ENCODE measurements around the gene POU2AF1.
"Not testable (repeated sequence)": the region's sequence is repeated elsewhere in the genome, so short reads cannot be mapped to it uniquely, and the experiment has no call there.

Gene POU2AF1

DNA sequence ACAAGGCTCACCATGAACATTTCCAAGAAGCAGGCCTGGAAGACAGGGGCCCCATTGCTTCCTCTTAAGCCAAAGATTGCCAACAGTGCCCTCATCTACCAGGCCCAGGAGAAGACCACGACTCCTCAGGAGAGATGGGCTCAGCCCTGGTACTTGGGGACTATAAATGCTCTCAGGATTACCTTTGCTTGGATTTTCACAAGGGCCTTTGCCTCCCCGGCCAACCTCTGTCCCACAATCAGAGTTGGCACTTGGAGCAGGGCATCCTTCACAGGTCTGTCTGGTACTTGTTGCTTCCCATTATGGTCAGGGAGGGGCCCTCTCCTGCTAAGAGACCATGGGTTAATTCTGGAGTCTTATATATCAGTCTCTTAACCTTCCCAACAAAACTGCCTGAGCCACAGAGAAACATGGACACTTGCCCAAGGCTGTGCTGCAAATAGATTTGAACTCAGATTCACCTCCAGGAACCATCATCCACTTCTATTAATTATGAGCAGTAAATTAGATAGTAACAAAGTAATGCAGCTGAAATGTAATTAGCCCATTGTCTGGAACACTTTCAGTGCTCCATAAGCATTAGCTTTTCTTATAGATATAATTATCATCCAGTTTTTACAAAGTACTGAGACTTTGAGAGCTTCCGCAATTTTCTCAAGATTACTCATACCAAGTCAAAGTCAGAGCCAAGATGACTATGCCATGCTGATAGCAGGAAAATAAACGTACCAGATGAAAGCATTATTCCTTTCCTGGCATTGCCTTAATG, 47.2 kb downstream of the POU2AF1 start:
- in situ Hi-C loops (cut with MboI; ENCODE audit: low sequenced_read_pairs), result no loop called here
- no peak for DNase-seq (ENCODE audit: low spot score in 2 of 2)
- Histone ChIP-seq H3K4me3 (no peak overlapping the region), H3K9me3 (no peaks in the 10 kb centered on the region), H3K4me1 (no peaks in the 10 kb centered on the region), H3K27me3 (ENCODE audit: low read depth) (no peaks in the 10 kb centered on the region; the same call in 1 of the 2 replicates), H3K36me3 (replicated peaks) (no peaks in the 10 kb centered on the region)

GRCh38 chr11:111330234-111330893, 48.7 kb downstream of the POU2AF1 start:
- in situ Hi-C loops (cut with MboI; ENCODE audit: low sequenced_read_pairs), result no loop called here
- H3K4me1 ChIP-seq, result no peaks in the 10 kb centered on the region
- no peaks in the 10 kb centered on the region; the same call in 1 of the 2 replicates for H3K27me3 ChIP-seq (ENCODE audit: low read depth)
- H3K9me3 ChIP-seq, result no peaks in the 10 kb centered on the region
- no peaks in the 10 kb centered on the region for H3K36me3 ChIP-seq (replicated peaks)
- DNase-seq (ENCODE audit: low spot score in 2 of 2), result no peak
- H3K4me3 ChIP-seq, result no peak overlapping the region

DNA sequence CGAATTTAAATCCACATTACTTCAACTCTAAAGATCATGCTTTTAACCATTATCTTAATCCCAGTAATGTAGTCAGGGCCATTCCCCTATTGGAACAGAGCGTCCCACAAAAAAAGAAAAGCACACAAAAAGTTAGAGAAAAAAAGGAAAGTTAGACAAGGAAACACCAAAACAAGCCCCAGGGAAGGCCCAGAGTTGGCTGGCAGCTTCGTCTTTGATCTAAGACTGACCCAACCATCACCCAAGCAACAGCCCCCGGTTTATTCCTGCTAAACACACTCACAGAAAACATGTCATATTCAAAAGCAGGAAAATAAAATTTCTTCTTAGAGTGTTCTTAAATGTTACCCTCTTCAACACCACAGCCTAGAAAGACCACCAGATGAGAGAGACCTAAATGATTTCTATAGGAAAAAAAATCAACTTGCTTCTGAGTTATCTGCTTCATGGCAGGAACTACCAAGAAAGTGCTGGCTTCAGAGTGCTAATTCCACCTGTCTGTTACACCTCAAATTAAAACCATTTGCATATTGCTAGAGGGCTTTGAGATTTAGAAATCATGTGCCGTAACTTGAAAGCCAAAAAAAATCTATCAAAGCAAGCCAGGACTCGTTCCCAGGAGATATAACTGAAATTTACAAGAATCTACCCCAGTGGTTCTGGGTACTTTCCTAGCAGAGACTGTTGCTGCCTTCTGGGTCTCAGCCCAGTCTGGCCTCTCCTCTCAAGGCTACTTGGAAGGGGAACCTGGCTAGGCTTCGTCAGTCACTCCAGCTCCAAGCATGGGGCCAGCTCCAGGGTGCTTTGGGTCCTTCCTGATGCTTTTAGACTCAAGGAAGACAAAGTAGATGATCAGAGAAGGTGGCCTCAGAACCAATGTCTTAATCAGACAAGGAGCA, 49.5 kb downstream of the POU2AF1 start:
- H3K27me3 ChIP-seq (ENCODE audit: low read depth), result no peaks in the 10 kb centered on the region; the same call in 1 of the 2 replicates
- H3K9me3 ChIP-seq, result no peaks in the 10 kb centered on the region
- in situ Hi-C loops (cut with MboI; ENCODE audit: low sequenced_read_pairs), result no loop called here
- no peaks in the 10 kb centered on the region for H3K4me1 ChIP-seq
- no peaks in the 10 kb centered on the region for H3K36me3 ChIP-seq (replicated peaks)
- DNase-seq (ENCODE audit: low spot score in 2 of 2), result no peak
- H3K4me3 ChIP-seq, result no peak overlapping the region

DNA sequence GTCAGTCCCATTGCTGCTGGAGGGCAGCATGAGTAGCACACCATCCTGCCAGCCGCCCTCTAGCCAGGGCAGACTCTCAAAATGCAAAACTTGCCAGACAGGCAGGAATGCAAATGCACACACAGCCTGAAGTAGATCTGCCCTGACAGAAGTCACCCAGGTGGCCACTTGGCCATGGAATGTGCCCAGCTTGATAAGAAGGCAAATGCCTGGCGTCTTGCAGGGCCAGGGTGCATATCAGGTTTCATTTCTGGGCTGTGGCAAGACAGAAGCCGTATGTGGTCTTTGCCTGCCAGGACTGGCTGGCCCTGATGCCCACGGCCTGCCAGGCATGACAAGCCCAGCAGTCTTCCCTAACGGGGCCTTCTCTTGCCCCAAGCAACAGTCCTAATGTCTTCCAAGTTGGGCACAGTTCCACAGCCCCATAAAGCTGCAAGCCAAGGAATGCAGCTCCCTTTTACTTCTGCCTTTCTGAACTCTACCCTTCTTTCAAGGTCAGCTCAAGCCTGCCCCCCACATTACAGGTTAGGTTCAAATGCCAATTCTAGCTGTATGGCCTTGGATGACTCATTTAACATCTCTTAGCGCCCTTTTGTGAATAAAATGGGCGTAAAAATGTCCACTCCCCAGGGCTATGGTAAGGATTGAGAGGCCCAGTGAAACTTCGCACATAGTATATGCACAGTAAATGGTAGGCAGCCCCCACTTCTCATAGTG, 51.0 kb downstream of the POU2AF1 start:
- DNase-seq (ENCODE audit: low spot score in 2 of 2), result no peak
- in situ Hi-C loops (cut with MboI; ENCODE audit: low sequenced_read_pairs), result no loop called here
- no peaks in the 10 kb centered on the region for H3K27me3 ChIP-seq (ENCODE audit: low read depth)
- no peaks in the 10 kb centered on the region for H3K4me1 ChIP-seq
- no peaks in the 10 kb centered on the region for H3K36me3 ChIP-seq (replicated peaks)
- no peaks in the 10 kb centered on the region for H3K9me3 ChIP-seq
- no peak overlapping the region for H3K4me3 ChIP-seq

- in situ Hi-C loops (cut with MboI; ENCODE audit: low sequenced_read_pairs), result no loop called here
- H3K36me3 ChIP-seq (replicated peaks), result no peaks in the 10 kb centered on the region
- no peaks in the 10 kb centered on the region for H3K9me3 ChIP-seq
- H3K4me1 ChIP-seq, result no peaks in the 10 kb centered on the region
- no peak overlapping the region for H3K4me3 ChIP-seq
- no peaks in the 10 kb centered on the region for H3K27me3 ChIP-seq (ENCODE audit: low read depth)
- no peak for DNase-seq (ENCODE audit: low spot score in 2 of 2)
These were observed 52.3 kb downstream of the POU2AF1 start for GRCh38 chr11:111326824-111327223.

DNA sequence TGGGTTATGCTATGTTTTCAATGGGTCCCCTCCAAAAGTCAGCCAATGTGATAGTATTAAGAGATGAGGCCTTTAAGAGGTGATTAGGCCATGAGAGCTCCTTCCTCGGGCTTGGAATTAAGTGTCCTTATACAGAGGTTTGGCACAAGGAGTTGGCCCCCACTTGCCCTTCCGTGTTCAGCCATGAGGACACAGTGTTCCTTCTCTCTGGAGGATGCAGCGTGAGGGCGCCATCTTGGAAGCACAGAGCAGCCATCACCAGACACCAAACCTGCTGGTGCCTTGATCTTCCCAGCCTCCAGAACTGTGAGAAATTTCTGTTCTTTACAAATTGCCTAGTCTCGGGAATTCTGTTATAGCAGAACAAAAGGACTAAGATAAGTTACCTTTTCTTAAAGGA, 53.8 kb downstream of the POU2AF1 start:
- Histone ChIP-seq H3K27me3 (ENCODE audit: low read depth) (no peaks in the 10 kb centered on the region), H3K9me3 (no peaks in the 10 kb centered on the region), H3K4me3 (no peak overlapping the region), H3K4me1 (no peaks in the 10 kb centered on the region), H3K36me3 (replicated peaks) (no peaks in the 10 kb centered on the region)
- in situ Hi-C loops (cut with MboI; ENCODE audit: low sequenced_read_pairs), result no loop called here
- no peak for DNase-seq (ENCODE audit: low spot score in 2 of 2)

DNA sequence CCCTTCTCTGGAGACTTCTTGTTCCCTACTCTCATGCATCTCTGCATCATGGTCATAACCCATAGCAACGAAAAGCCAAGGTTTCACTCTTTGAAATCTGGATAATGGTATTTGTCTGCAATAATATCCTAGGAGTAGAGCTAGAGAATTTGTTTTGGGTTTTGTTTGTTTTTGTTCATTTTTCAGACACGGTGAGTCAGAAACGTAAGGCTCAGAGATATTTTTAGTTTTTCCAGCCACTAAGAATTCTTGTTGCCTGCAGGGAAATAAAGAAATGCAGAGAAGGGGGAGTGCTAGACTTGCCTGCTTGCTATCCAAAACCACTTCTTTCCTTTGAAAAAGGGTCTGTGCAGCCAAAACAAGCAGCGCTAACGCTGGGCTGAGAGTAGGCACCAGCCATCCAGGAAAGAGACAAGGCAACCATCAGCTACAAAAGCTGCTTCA, 54.8 kb downstream of the POU2AF1 start:
- Histone ChIP-seq H3K36me3 (replicated peaks) (no peaks in the 10 kb centered on the region), H3K9me3 (no peaks in the 10 kb centered on the region), H3K4me1 (no peaks in the 10 kb centered on the region), H3K27me3 (ENCODE audit: low read depth) (no peaks in the 10 kb centered on the region), H3K4me3 (no peak overlapping the region)
- DNase-seq (ENCODE audit: low spot score in 2 of 2), result no peak
- in situ Hi-C loops (cut with MboI; ENCODE audit: low sequenced_read_pairs), result no loop called here

DNA sequence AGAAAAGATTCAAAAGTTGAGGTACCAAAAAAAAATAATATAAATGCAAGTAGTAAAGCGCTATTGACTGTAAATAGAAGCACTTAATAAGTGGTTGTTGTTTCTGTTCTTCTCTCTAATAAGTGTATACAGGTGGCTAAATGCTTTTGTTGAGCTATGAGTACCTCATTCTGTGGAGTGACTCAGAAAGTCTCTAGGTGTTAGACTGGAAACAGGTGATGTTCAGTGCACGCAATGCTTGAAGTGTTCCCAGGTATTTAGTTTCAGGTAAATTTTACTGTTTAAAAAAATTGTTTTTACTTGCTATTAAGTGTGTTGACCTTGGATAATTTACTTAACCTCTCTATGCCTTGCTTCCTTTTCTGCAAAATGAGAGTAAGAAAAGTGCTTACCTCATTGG, 56.5 kb downstream of the POU2AF1 start:
- Histone ChIP-seq H3K9me3 (no peaks in the 10 kb centered on the region), H3K36me3 (replicated peaks) (no peaks in the 10 kb centered on the region), H3K4me3 (no peak overlapping the region), H3K4me1 (no peaks in the 10 kb centered on the region), H3K27me3 (ENCODE audit: low read depth) (no peaks in the 10 kb centered on the region)
- no peak for DNase-seq (ENCODE audit: low spot score in 2 of 2)
- in situ Hi-C loops (cut with MboI; ENCODE audit: low sequenced_read_pairs), result no loop called here

DNA sequence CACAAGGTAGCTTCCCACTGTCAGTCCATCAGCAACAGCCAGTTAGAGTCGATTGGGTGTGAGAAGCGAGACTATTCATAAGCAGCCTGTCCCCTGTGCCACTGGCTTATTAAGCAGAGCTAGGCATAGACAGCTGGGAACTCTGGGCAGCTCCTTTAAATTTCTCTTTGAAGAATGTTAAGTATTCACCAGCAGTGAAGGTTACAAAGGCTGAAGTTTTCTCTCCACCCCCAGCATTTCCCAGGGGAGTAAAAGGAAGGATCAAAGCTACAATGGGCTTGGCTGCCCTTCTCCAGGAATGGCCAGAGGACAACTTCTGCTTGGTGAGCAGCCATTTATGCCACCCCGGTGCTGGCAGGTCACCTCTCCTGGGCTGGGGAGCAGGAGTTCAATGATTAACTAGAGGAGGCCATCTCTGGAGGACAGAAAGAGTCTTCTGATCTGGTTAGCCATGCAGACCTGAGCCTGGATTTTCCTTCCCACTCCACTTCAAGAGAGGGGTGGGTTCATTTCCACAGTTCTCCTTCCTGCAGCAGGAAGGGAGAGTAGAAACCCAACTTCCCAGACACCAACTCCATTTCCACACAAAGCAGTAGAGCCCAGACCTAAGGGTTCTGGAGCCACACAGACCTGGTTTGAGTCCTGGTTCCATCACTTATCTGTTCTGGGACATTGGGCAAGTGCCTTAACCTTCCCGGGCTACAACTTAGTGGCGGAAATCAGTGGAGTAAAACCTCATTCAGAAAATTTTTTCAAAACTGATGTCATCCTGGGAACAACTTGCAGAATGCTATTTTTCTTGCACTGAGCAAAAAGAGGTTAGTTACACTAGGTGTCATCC, 58.1 kb downstream of the POU2AF1 start:
- Histone ChIP-seq H3K27me3 (ENCODE audit: low read depth) (no peaks in the 10 kb centered on the region), H3K4me3 (no peak overlapping the region), H3K36me3 (replicated peaks) (no peaks in the 10 kb centered on the region), H3K9me3 (no peaks in the 10 kb centered on the region), H3K4me1 (no peaks in the 10 kb centered on the region)
- DNase-seq (ENCODE audit: low spot score in 2 of 2), result no peak
- in situ Hi-C loops (cut with MboI; ENCODE audit: low sequenced_read_pairs), result no loop called here

GRCh38 chr11:111320199-111320598, 58.9 kb downstream of the POU2AF1 start:
- H3K4me1 ChIP-seq; DNase-seq (ENCODE audit: low spot score in 2 of 2); H3K9me3 ChIP-seq; in situ Hi-C loops (cut with MboI; ENCODE audit: low sequenced_read_pairs); H3K36me3 ChIP-seq (replicated peaks); H3K4me3 ChIP-seq; H3K27me3 ChIP-seq (ENCODE audit: low read depth): not testable (repeated sequence)

- Histone ChIP-seq H3K9me3 (no peaks in the 10 kb centered on the region), H3K4me3 (no peak overlapping the region), H3K27me3 (ENCODE audit: low read depth) (no peaks in the 10 kb centered on the region), H3K36me3 (replicated peaks) (no peaks in the 10 kb centered on the region), H3K4me1 (no peaks in the 10 kb centered on the region)
- in situ Hi-C loops (cut with MboI; ENCODE audit: low sequenced_read_pairs), result no loop called here
- DNase-seq (ENCODE audit: low spot score in 2 of 2), result no peak
These were observed 59.8 kb downstream of the POU2AF1 start for GRCh38 chr11:111319296-111319695.

DNA sequence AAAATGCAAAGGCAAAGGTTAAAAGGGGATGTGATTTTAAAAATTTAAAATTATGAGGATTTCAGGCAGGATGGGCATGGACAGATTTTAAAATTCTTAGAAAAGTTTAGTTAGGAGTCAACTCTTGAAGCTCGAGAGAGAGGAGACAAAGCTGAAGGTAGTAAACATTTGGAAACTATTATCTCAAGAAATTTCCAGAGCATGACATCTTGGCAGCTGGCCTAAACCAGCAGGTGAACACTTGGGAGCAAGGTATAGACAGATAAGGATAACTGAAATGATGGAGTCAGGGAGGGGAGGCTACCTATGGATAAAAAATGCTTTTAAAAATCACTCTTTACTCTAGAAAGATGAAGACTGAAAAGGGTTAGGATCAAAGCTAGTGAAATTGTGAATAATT, 67.0 kb downstream of the POU2AF1 start:
- in situ Hi-C loops (cut with MboI; ENCODE audit: low sequenced_read_pairs), result no loop called here
- Histone ChIP-seq H3K36me3 (replicated peaks) (no peaks in the 10 kb centered on the region), H3K9me3 (no peaks in the 10 kb centered on the region), H3K4me3 (no peak overlapping the region), H3K4me1 (no peaks in the 10 kb centered on the region), H3K27me3 (ENCODE audit: low read depth) (no peaks in the 10 kb centered on the region; the same call in 1 of the 2 replicates)
- DNase-seq (ENCODE audit: low spot score in 2 of 2), result no peak

DNA sequence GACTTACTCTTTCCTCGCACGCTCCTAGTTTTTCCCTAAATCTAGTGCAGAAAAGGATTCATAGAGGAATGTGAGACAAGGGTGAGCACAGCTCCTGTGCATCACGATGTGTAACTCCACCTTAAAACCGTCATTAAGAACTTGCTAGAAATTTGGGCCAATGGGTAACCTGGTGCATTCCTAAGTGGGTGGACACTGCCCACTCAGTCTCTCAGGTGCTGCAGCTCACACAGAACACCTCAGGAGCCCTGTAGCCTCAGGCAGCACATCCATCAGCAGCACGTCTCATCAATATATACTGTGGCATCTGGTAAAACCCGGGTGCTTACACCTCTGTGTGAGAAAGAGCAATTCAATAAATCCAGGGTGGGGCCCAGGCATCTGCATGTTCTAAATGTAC, 68.4 kb downstream of the POU2AF1 start:
- H3K4me3 ChIP-seq, result no peak overlapping the region
- in situ Hi-C loops (cut with MboI; ENCODE audit: low sequenced_read_pairs), result no loop called here
- no peak for DNase-seq (ENCODE audit: low spot score in 2 of 2)
- H3K4me1 ChIP-seq, result no peaks in the 10 kb centered on the region
- no peaks in the 10 kb centered on the region for H3K9me3 ChIP-seq
- H3K27me3 ChIP-seq (ENCODE audit: low read depth), result no peaks in the 10 kb centered on the region; the same call in 1 of the 2 replicates
- H3K36me3 ChIP-seq (replicated peaks), result no peaks in the 10 kb centered on the region
